ENCODE measurements around the gene TXNDC9.
A peak's percentile ranks its signal among the peaks of the same experiment; 100 is the strongest.
"Not testable (repeated sequence)": the region's sequence is repeated elsewhere in the genome, so short reads cannot be mapped to it uniquely, and the experiment has no call there.

The TXNDC9 gene

DNA sequence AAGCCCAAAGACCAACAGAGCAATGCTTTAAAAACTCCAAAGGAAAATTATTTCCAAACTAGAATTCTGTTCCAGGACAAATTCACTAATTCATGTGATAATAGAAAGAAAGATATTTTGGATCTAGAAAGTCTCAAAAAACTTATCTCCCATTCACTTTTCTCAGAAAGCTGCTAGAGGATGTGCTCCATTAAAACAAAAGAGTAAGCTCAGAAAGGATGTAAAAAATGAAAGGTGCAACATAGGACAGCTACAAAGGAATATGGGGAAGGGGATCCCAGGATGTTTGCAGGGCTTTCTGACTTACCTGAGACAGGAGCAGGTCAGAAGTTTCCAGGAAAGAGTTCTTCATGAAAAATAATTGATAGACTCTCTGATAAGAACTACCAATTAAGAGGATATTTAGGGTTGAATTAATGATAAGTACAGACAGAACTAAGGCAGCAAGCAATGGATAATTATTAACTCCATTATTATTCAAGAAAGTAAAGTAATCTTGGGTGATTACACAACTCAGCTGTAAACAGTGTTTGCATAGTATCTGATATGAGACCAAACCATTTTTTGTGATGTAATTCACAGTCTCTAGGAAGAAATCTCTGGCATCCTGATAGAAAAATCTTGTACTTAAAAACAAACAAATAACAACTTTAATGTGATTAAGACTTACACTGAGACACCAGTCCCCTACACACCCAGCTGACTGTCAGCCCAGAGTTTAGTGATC is 56.0 kb downstream of the TXNDC9 start:
- no peak for DNase-seq (ENCODE audit: low read depth)
- TF ChIP-seq, protein P1, sequence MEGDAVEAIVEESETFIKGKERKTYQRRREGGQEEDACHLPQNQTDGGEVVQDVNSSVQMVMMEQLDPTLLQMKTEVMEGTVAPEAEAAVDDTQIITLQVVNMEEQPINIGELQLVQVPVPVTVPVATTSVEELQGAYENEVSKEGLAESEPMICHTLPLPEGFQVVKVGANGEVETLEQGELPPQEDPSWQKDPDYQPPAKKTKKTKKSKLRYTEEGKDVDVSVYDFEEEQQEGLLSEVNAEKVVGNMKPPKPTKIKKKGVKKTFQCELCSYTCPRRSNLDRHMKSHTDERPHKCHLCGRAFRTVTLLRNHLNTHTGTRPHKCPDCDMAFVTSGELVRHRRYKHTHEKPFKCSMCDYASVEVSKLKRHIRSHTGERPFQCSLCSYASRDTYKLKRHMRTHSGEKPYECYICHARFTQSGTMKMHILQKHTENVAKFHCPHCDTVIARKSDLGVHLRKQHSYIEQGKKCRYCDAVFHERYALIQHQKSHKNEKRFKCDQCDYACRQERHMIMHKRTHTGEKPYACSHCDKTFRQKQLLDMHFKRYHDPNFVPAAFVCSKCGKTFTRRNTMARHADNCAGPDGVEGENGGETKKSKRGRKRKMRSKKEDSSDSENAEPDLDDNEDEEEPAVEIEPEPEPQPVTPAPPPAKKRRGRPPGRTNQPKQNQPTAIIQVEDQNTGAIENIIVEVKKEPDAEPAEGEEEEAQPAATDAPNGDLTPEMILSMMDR (IDR thresholded peaks at IDR 0.05; ENCODE audit: control insufficient read depth, insufficient read depth, low read depth, low read length, missing control alignments), result no peak
- no peak overlapping the region for H3K4me3 ChIP-seq (ENCODE audit: control insufficient read depth, low read depth, low read length)

DNA sequence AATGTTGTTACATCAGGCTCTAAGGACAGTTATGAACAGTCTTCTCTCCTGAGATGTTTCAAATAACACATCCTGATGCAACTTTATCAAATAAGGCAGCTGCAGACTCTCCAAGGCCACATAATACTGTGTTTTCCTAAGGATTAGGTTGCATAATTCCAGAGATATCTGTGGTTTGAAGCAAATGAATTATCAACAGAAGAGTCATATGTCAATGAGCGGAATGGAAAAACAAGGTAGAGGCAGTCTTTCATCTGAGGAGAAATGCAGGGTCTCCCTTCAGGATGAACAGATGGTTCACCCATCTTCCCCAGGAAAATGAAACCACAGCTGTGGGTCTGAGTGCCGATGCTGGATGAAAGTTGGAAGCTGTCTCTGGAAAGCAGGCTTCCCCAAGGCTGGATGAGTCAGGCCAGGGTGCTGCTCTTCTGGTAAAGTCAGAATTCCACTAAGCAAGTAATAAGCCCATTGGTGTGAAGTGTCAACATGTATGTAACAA is 57.3 kb downstream of the TXNDC9 start:
- peak; percentile 70 for DNase-seq (ENCODE audit: low read depth)
- TF ChIP-seq, protein P1 (IDR thresholded peaks at IDR 0.05; ENCODE audit: control insufficient read depth, insufficient read depth, low read depth, low read length, missing control alignments), result no peak
- no peak overlapping the region; the same call in 1 of the 2 replicates for H3K4me3 ChIP-seq (ENCODE audit: control insufficient read depth, low read depth, low read length)

DNA sequence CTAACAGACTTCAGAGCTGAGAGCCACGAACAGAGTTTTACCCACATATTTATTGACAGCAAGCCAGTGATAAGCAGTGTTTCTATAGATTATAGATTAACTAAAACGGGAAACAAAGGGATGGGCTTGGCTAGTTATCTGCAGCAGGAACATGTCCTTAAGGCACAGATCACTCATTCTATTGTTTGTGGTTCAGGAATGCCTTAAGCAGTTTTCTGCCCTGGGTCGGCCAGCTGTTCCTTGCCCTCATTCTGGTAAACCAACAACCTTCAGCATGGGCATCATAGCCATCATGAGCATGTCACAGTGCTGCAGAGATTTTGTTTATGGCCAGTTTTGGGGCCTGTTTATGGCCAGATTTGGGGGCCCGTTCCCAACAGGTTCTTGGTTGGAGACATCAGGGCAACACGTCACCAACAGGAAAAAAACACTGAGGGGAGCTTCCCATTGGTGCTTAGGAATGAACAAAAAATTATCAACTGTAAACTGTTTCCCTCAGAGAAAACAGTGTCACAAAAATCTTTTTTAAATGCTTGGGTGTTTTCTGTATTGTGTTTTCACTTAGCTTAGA is 57.9 kb downstream of the TXNDC9 start:
- DNase-seq (ENCODE audit: low read depth); H3K4me3 ChIP-seq (ENCODE audit: control insufficient read depth, low read depth, low read length): not testable (repeated sequence)

DNA sequence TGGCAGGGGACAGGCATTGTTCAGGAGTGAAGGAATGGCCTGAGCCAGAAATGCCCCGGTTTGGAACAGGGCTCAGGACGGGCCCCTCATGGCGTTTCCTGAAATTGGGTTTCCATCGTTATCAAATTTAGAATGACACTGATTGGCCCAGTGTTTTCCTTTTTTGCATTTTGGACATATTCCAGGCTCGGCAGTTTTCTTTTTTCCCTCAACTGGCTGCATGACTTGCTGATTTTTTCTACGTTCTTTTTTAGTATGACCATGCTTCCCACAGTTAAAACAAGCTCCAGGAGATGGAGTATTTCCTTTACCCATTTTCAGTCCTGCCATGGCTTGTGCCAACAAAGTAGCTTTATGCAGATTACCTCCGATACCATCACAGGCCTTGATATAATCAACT is 60.3 kb downstream of the TXNDC9 start:
- DNase-seq (ENCODE audit: low read depth), result no peak
- TF ChIP-seq, protein P1 (IDR thresholded peaks at IDR 0.05; ENCODE audit: control insufficient read depth, insufficient read depth, low read depth, low read length, missing control alignments), result no peak
- no peak overlapping the region for H3K4me3 ChIP-seq (ENCODE audit: control insufficient read depth, low read depth, low read length)

Data from AG09309 (cell line).